ENCODE data around the gene BACH2.

The BACH2 gene

DNA sequence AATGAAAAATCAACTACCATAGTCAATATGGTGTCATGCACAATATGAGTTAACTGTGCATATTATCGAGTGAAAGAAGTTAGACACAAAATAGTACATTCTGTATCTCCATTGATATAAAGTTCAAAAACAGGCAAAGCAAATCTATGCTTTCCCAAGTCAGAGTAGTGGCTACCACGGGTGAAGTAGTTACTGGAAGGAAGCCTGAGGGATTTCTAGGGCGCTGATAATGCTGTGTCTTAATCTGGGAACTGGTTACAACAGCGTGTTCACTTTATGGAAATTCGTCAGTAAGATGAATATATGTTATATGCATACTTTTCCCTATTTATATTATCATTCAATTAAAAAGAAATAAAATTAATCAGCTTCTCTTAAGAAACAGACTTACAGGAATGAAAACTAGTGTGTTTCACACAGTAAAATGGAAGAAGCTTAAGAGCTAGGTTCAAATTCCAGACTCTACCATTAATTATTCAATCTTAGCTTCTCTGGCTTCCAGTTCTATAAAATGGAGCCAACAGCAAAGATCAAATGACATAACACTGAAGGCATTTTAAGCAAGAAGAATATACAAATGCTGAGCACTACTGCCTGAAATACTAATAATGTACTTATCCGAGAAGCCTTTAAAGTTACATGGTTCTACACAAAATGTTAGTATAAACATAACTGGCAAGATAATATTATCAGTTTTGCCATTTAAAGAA is 19.2 kb downstream of the BACH2 start:
- no peak for DNase-seq (ENCODE audit: low spot score)

DNA sequence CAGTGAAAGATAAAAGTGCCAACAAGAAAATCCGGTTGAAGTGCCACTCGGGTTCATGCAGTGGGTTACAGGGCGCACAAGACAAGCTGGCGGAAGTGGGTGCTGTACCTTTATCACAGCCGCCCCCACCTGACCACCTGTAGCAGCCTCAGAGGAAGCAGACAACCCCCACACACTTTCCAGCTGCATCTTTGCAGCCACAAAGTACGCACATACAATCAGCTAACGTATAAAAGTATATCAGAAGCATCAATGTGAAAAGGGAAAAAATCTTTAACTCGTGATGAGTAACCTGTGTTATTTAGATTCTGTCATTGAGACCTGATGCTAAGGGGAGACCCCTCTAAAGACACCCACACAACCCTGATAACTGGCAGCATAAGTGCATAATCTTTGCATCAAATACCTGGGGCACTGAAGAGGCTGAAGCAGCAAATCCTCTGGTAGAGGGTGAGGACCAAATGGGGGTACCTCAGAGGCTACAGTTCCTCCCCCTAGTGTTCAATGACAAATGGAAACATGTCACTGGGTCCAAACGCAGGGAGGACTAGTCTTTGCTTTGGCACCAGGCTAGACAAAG is 22.1 kb downstream of the BACH2 start:
- DNase-seq (ENCODE audit: low spot score): no peak

DNA sequence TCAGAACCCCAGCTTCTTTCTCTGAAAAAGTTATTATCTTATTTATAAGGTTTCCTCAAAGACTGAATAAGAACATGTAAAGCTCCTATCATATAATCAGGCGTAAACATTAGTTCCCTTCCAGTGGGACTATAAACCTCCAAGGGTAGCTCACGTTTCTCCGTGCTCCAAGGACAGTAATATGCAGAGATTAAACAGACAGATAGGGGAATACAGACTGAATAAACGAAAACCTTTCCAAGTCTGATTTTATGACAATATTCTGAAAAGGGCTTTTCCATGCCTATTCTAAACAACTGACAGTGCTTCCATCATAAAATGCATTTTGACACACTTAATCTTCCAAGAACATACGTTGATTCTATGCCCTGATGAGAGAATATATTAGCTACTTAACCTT is 22.8 kb downstream of the BACH2 start:
- DNase-seq (ENCODE audit: low spot score): no peak

DNA sequence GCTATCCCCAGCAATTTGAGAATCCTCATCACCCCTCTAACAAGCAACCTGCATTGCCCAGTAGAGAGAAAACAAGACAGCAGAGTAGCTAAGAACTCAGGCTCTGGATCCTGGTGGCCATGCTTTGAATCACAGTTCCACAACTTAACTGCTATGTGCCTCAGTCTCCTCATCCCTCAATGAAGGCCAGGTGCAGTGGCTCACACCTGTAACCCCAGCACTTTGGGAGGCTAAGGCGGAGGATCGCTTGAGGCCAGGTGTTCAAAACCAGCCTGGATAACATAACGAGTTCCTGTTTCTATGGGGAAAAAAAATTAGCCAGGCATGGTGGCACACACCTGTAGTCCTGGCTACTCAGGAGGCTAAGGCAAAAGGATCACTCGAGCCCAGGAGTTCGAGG is 23.7 kb downstream of the BACH2 start:
- no peak for DNase-seq (ENCODE audit: low spot score)

DNA sequence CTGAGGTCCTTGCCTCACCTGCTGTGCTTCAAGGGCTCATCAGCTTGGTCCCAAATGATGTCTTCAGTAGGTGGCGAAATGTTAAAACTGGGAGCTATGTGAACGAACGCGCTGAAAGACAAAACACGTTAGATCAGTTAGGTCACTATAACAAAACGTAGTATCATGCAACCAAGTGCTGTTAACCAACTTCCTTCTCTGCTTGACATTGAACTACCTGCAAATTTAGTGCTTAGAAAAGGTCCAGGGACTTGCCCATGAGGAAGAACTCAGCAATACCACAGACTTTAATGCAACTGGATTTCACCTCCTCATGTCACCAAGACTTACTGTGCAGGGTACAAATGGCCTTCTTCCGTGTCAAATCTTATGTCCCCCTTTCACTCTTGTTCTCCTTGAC is 24.8 kb downstream of the BACH2 start:
- no peak for DNase-seq (ENCODE audit: low spot score)

DNA sequence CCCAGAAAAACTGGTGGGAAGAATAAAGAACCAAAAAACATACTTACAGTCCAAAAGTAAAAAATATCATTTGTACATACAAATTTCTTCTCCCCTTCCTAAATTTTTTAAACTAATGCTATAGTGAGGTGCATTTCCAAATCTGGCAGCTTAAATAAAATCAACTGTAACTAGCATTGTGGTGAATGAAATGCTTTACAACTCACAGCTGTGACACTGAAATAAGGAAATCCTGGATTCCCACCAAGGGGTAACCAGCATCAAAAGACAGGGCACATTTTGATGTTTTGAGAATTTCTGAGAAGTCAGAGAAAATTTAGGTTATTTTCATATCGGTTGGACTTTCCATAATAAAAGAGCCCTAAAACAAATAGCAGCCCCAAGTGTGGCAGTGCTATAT is 27.3 kb downstream of the BACH2 start:
- no peak for DNase-seq (ENCODE audit: low spot score)

DNA sequence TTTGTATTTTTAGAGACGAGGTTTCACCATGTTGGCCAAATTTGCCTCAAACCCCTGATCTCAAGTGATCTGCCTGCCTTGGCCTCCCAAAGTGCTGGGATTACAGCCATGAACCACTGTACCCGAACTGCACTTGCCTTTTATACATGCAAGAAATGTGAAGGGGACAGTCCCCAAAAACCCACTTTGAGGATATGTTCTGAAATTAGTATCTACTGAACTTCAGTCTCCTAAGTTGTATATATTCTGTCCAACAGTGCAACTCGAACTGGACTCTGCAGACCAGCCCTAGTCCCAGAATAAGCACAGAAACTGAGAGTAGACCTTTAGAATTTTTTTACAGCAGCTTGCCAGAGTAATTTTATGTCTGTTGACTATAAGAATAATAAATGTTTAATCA is 28.5 kb downstream of the BACH2 start:
- no peak for DNase-seq (ENCODE audit: low spot score)

DNA sequence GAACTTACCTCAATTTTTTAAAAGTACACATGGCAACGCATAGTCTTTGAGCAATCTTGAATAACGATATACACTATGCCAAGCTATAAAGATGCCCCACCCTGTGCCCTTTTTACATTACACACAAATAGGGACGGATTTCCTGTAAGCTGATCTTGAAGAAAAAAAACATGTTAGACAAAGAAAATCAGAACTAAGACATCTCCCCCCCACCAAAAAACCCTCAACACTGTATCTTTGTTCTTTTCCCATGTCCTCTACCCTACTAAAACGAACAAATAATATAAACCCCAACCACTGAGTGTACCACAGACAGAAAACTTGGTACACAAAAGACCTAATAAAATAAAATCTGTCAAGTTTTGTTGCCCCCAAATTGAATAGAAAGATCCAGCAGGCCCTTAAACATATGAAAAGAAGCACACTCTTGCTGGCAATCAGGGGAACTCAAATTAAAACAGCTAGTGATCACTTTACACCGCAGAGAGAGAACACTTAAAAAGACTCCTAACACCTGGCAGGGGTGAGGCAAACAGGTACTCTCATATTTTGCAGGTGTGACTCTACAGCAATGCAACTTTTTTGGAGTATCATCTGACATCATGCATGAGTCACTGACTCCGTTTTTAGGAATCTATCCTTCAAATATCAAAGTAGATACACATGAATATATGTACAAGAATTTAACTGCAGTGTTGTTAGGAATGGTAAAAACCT is 29.6 kb downstream of the BACH2 start:
- DNase-seq (ENCODE audit: low spot score): no peak

DNA sequence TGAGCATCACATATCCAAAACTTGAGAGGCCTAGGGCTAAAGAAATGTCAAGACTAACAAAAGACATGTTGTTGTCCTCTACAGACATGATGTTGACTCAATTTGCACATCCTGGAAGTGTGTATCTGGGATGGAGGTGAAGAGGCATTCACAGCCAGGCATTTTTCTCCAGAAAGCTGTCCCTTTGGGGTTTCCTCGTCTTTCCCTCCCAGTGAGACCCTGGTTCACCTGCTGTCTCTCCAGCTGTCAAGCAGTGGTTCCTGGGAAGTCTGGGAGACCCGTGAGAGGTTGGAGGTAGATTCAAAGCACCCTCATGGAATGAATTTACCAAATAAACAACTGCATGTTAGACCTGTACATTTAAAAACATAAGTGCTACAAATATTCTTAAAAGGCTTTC is 32.1 kb downstream of the BACH2 start:
- DNase-seq (ENCODE audit: low spot score): no peak

DNA sequence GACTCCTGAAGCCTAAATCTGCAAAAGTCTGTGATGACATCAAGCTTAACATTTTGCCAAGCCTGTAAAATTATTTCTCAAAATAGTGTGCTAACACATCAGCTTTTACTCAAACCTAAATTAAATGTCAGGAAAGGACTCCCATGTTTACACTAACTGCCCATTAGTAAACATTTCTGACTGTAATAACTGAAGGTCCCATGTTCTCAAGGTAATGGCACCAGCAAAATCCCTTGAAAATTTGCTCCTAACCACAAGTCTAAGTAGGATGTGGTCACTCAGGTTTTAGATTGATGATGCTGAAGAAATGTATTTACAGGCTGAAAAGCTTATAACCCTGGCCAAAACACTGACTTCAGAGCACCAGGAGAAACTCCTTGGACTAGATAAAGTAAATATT is 33.0 kb downstream of the BACH2 start:
- no peak for DNase-seq (ENCODE audit: low spot score)

DNA sequence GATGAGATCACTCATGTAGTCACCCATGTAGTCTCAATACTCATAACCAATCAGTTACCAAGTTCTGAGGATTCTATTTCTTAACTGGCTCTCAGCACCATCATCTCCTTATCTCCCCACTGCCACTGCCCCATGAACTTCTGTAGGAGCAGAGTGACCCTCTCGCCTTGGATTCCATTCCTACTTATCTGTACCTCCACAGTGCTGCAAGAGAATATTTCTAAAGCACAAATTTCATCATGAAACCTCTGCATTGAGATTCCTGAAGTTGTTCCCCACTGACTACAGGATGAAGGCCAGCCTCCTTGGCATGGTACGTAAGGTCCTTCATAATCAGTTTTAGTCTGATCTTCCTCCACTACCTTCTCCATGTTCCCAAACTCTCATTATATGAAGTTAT is 34.8 kb downstream of the BACH2 start:
- no peak for DNase-seq (ENCODE audit: low spot score)

DNA sequence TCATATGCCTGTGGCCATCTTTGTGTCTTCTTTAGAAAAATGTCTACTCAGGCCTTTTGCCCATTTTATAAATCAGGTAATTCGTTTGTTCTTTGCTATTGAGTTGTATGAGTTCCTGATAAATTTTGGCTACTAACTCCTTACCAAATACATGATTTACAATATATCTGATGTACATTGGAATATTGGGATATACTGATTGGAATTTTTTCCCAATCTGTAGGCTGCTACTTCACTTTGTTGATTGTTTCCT is 39.2 kb downstream of the BACH2 start:
- no peak for DNase-seq (ENCODE audit: low spot score)

DNA sequence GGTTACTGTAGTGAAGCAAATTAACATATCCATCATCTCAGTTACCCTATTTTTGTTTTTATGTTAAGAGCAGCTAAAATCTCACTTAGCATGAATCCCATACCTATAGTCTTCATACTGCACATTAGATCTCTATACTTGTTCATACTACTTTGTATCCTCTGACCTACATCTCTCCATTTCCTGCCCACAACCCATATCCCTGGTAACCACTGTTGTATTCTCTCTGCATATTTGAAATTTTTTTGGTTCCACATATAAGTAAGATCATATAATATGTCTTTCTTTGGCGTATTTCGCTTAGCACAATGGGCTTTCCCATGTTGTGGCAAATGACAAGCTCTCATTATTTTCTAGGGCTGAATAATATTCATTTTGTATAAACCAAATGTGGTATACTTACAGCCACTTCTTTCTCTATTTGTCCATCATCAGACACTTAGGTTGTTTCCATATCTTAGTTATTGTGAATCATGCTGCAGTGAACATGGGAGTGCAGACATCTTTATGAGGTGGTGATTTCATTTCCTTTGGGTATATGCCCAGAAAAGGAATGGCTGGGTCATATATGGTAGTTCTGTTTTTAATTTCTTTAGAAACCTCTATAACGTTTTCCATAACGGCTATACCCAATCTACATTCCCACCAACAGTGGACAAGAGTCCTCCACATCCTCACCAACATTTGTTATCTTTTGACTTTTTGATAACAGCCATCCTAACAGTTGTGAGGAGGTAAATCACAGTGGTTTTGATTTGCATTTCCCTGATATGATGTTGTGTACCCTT is 39.8 kb downstream of the BACH2 start:
- DNase-seq (ENCODE audit: low spot score): no peak

DNA sequence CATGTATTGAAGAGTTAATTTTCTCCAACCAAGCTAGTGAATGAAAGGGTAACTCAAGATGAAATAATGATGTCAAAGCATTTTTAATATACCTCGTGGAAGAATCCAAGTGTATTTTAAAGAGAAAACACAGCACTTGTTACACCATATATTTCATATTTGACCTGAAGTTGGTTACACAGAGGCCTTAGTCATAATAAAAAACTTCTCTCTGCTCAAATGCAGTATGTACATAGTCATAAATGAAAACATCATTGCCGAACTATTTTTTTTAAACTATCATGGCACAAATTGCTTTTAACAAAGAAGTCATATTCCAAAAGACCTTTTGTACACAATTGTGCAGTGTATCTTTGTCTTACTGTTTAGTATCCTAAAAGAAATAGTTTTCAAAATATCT is 43.0 kb downstream of the BACH2 start:
- no peak for DNase-seq (ENCODE audit: low spot score)

DNA sequence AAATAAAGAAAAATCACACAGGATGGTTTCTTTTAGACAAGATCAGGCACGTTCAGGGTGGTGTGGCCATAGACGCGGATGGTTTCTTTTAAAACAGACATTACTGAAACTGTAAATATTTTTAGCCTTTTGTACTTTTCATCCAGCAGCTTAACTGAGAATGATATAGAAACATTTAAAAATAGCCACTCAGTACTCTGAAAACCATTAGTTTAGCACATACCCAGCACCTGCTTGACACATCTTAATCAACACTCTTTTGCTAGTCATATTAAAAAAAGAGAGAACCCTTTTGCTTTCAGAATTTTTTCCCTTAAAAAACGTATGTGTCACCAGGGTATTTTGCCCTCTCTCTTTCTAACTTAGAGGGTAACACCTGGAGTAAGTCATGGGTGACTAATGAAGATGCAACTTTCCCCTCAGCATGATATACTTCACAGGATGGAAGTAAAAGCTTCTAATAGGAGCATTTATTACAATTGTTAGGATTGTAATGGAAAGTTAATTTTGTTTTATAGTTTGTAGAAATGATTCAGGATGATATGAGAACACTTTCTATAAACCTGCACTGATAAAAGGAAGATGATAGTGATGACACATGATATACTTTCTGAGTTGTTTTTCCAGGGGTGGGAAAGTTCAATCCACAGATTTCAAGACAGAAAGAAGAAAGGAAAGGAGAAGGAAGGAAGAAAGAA is 45.2 kb downstream of the BACH2 start:
- DNase-seq (ENCODE audit: low spot score): no peak

DNA sequence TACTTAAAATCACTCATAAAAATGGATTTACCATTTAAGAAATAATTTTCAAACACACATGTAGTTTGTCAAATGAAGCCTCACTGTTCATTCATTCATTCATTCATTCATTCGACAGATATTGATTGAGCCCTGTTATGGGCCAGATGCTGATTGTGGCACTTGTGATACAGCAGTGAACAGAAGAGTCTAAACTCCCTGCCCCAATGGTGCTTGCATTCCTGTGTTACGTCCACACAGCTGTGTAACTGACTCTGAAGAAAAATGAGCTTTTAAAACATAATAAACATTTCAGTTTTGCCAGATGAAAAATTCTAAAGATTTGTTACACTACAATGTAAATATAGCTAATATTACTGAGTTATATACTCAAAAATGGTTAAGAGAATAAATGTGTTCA is 46.2 kb downstream of the BACH2 start:
- no peak for DNase-seq (ENCODE audit: low spot score)

DNA sequence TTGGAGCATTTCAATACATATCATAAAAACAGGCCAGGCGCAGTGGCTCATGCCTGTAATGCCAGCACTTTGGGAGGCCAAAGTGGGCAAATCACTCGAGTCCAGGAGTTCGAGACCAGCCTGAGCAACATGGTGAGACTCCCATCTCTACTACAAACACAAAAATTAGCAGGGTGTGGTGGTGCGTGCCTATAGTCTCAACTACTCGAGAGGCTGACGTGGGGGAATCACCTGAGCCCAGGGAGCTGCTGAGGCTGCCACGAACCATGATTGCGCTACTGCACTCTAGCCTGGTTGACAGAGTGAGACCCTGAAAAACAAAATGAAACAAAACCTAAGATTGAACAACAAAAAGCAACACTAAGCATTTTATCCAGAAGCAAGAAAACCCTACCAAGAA is 47.2 kb downstream of the BACH2 start:
- DNase-seq (ENCODE audit: low spot score): no peak

DNA sequence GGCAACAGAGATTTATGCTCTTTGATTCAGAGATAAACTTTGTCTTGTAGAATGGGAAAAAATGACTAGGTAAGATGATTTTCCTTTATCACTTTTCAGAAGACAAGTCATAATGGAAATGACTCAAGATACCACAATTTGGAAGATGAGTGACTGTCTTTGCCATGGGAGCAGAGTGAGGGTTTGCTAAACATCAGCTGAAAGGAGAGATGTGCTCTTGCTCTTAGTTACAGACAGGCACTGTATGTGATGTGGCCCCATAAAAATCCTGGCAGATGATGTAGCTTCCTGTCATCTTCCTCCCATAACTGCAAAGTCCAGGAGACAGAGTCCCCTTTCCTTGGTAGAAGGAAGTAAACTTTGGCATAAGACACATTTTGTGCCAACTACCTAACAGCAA is 47.6 kb downstream of the BACH2 start:
- no peak for DNase-seq (ENCODE audit: low spot score)

DNA sequence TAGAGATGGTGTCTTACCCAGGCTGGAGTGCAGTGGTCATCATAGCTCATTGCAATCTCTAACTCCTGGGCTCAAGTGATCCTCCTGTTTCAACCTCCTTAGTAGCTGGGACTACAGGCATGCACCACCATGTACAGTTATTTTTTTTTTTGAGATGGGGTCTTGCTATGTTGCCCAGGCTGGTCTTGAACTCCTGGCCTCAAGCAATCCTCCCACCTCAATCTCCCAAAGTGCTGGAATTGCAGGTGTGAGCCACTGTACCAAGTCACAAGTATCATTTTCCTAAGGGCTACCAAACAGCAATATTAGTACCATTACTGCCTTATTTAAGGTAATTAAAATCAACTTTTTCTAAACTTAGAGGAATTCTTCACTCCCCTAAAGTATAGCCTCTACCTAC is 49.4 kb downstream of the BACH2 start:
- DNase-seq (ENCODE audit: low spot score): no peak

DNA sequence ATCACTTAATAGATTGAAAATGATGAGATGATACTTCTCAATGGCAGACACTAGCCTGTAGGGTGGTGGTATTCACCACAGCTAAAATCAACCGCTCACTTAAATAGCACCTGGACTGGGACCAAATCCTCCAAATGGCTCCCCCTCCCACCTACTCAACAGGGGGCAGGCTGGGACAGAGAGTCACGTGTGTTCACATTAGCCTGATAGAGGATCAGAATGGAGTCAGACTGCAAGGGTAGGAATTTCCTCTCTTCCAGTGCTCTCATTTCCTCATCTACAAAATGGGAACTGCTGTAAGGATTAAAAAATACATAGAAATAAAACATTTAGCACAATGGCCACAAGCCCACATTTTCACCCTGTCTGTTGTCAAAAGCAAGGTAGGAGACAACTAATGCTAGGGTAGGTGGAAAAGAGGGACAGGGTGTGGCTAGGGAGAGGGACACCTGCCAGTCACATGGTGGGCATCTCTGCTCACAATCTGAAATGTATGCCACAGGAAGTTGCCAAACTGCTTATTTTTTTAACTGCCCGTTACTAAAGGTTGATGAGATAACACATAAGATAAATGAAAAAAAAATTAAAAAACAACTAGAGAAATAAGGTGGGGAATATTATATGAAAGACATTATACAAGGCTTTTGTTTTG is 55.3 kb downstream of the BACH2 start:
- no peak for DNase-seq (ENCODE audit: low spot score)

DNA sequence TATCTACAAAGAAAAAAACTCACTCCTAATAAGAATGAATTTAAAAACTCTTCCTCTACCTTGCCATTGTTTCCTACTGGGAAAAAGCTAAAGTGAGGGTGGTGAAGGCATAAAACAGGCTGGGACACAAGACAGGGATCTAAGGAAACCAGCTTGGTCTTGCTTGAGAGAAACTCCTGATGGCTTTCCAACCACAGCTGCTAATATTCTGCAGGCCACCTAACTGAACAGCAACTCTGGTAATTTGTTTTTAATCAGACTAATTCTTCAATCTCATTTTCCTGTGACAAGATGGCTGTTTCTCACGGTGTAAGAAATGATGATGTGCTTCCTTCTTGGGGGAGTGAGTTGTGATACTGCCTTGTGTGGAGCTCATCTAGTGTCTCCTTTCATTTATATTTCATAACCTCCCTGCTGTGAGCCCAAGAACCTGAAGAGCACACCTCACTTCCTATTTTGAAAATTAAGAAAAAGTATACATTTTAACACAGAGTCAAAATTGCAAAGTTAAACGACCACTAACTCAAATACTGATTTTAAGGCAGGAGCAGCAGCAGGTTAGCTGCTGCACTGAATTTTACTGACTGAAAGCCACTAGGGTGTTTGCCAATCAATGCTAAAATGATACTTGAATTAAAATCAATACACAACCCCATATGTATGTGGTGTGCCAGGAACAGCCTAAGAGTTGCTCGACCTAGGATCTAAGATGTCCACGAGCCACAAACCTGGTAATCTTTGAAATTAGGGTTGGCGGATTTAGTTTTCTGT is 58.0 kb downstream of the BACH2 start:
- no peak for DNase-seq (ENCODE audit: low spot score)

All from LoVo (cell line).